Kidney tubule cell (primary cell): ENCODE results near the gene ATP11A.

Source experiments
- DNase-seq: peaks from one replicate; pipeline ENCODE4 v3.0.0-alpha.2; 2018; ENCODE audit warnings: low spot score

The ATP11A gene

GRCh38 chr13:112725346-112726015 is 35.6 kb downstream of the ATP11A start:
- peak; percentile 81 for DNase-seq

GRCh38 chr13:112726016-112726767 is 36.4 kb downstream of the ATP11A start:
- no peak for DNase-seq

GRCh38 chr13:112727581-112727980 is 37.7 kb downstream of the ATP11A start:
- DNase-seq: no peak

GRCh38 chr13:112728375-112729126 is 38.7 kb downstream of the ATP11A start:
- DNase-seq: no peak

GRCh38 chr13:112729408-112729807 is 39.6 kb downstream of the ATP11A start:
- DNase-seq: peak; percentile 22

- no peak for DNase-seq
Observed at GRCh38 chr13:112730157-112730671, 40.4 kb downstream of the ATP11A start.

- DNase-seq: no peak
Observed at GRCh38 chr13:112731667-112732616, 42.1 kb downstream of the ATP11A start.

GRCh38 chr13:112732679-112733078 is 42.8 kb downstream of the ATP11A start:
- DNase-seq: peak; percentile 30

GRCh38 chr13:112733112-112733511 is 43.3 kb downstream of the ATP11A start:
- DNase-seq: no peak

- no peak for DNase-seq
Observed at GRCh38 chr13:112733661-112734379, 44.0 kb downstream of the ATP11A start.

- DNase-seq: no peak
Observed at GRCh38 chr13:112734696-112735547, 45.1 kb downstream of the ATP11A start.

GRCh38 chr13:112735791-112736190 is 46.0 kb downstream of the ATP11A start:
- no peak for DNase-seq

- peak; percentile 18 for DNase-seq
Observed at GRCh38 chr13:112737294-112737693, 47.5 kb downstream of the ATP11A start.

- DNase-seq: no peak
Observed at GRCh38 chr13:112738606-112739005, 48.8 kb downstream of the ATP11A start.

- no peak for DNase-seq
Observed at GRCh38 chr13:112740502-112741131, 50.8 kb downstream of the ATP11A start.

- DNase-seq: no peak
Observed at GRCh38 chr13:112741185-112741755, 51.4 kb downstream of the ATP11A start.

GRCh38 chr13:112741835-112742570 is 52.2 kb downstream of the ATP11A start:
- no peak for DNase-seq

GRCh38 chr13:112742583-112742982 is 52.7 kb downstream of the ATP11A start:
- DNase-seq: no peak
